ENCODE data around the gene MYL1.

GRCh38 chr2:210268281-210268680 is 46.7 kb downstream of the MYL1 start:
- no peak for TF ChIP-seq ZFP41 (tag by site-specific recombination; IDR thresholded peaks at IDR 0.05; ENCODE audit: borderline replicate concordance)
- TF ChIP-seq CTCF (tag by site-specific recombination; IDR thresholded peaks at IDR 0.05): no peak
- no peak for TF ChIP-seq ZNF510 (tag by site-specific recombination; IDR thresholded peaks at IDR 0.05; ENCODE audit: insufficient replicate concordance)
- TF ChIP-seq ZNF280D (tag by site-specific recombination; IDR thresholded peaks at IDR 0.05): no peak
- TF ChIP-seq ZBTB8A (tag by site-specific recombination; IDR thresholded peaks at IDR 0.05): no peak
- no peak for TF ChIP-seq ZNF514 (tag by site-specific recombination; IDR thresholded peaks at IDR 0.05)
- TF ChIP-seq ZNF133 (tag by site-specific recombination; IDR thresholded peaks at IDR 0.05): no peak
- TF ChIP-seq KLF16 (tag by site-specific recombination; IDR thresholded peaks at IDR 0.05): no peak
- TF ChIP-seq MYNN (tag by site-specific recombination; IDR thresholded peaks at IDR 0.05; ENCODE audit: borderline replicate concordance): no peak
- TF ChIP-seq ZNF76 (tag by site-specific recombination; IDR thresholded peaks at IDR 0.05; ENCODE audit: borderline replicate concordance, low read depth): no peak
- TF ChIP-seq TRIM28 (IDR thresholded peaks at IDR 0.05; ENCODE audit: borderline replicate concordance, low read length): no peak
